Astrocyte (in vitro differentiated cells and primary cell): ENCODE results near the gene NPM3. TPM values are rescaled to one million over a fixed set of nuclear protein-coding genes. Genes with fewer than 3 reads are reported as not detected.

Experiments
- DNase-seq: peaks from one replicate; pipeline ENCODE4 v3.0.0-alpha.2; 2010; ENCODE audit warnings: low read depth
- FAIRE-seq: peaks from 2 replicates; lab custom pipeline; 2011; peaks lifted over from hg19 to GRCh38; lab: Jason Lieb, UNC
- H2AFZ ChIP-seq: 2 replicates; pipeline ENCODE4 v1.6.0; 2012; ENCODE audit warnings: low read depth, low read length, inconsistent platforms
- H3K27ac ChIP-seq: 2 replicates; pipeline ENCODE4 v1.5.1; 2011; ENCODE audit warnings: low read depth, low read length, inconsistent platforms
- H3K27me3 ChIP-seq: 2 replicates; pipeline ENCODE4 v1.6.0; 2011; ENCODE audit warnings: low read length, inconsistent platforms; ENCODE audit not compliant: insufficient read depth
- H3K36me3 ChIP-seq: 2 replicates; pipeline ENCODE4 v1.5.1; 2011; ENCODE audit warnings: low read length, inconsistent platforms; ENCODE audit not compliant: insufficient read depth
- H3K4me1 ChIP-seq: 2 replicates; pipeline ENCODE4 v1.5.1; 2011; ENCODE audit warnings: low read length, inconsistent platforms; ENCODE audit not compliant: insufficient read depth
- H3K4me2 ChIP-seq: 2 replicates; pipeline ENCODE4 v1.6.0; 2012; ENCODE audit warnings: low read length, inconsistent platforms
- H3K4me3 ChIP-seq: 2 replicates; pipeline ENCODE4 v1.5.1; 2011; ENCODE audit warnings: low read depth, mild to moderate bottlenecking, low read length, inconsistent platforms; ENCODE audit not compliant: insufficient read depth
- H3K79me2 ChIP-seq: 2 replicates; pipeline ENCODE4 v1.6.0; 2012; ENCODE audit warnings: mild to moderate bottlenecking, low read length, inconsistent platforms; ENCODE audit not compliant: insufficient read depth
- H3K9ac ChIP-seq: 2 replicates; pipeline ENCODE4 v1.6.0; 2012; ENCODE audit warnings: mild to moderate bottlenecking, low read length, inconsistent platforms
- H3K9me3 ChIP-seq: 2 replicates; pipeline ENCODE4 v1.5.1; 2012; ENCODE audit warnings: low read depth, mild to moderate bottlenecking, low read length, inconsistent platforms; ENCODE audit not compliant: insufficient read depth
- H4K20me1 ChIP-seq: 2 replicates; pipeline ENCODE4 v1.6.0; 2012; ENCODE audit warnings: low read length, inconsistent platforms; ENCODE audit not compliant: insufficient read depth
- H3K27ac Mint-ChIP-seq: one replicate; pipeline ENCODE4 v1.8.0; 2021; ENCODE audit warnings: mild to moderate bottlenecking, mixed read lengths; ENCODE audit not compliant: unreplicated experiment
- H3K27me3 Mint-ChIP-seq: one replicate; pipeline ENCODE4 v1.8.0; 2021; ENCODE audit warnings: low read depth, mixed read lengths; ENCODE audit not compliant: unreplicated experiment
- H3K36me3 Mint-ChIP-seq: one replicate; pipeline ENCODE4 v1.8.0; 2021; ENCODE audit warnings: low read depth, mixed read lengths; ENCODE audit not compliant: unreplicated experiment
- H3K4me1 Mint-ChIP-seq: one replicate; pipeline ENCODE4 v1.8.0; 2021; ENCODE audit warnings: low read depth, mixed read lengths; ENCODE audit not compliant: unreplicated experiment
- H3K4me3 Mint-ChIP-seq: one replicate; pipeline ENCODE4 v1.8.0; 2021; ENCODE audit warnings: mild to moderate bottlenecking, moderate library complexity, mixed read lengths; ENCODE audit not compliant: unreplicated experiment
- H3K9me3 Mint-ChIP-seq: one replicate; pipeline ENCODE4 v1.8.0; 2021; ENCODE audit warnings: mild to moderate bottlenecking, mixed read lengths; ENCODE audit not compliant: unreplicated experiment
- CTCF ChIP-seq: IDR thresholded peaks from 2 replicates; pipeline ENCODE4 v1.5.1; 2011; ENCODE audit warnings: low read depth, mild to moderate bottlenecking, inconsistent platforms, low read length, moderate library complexity; ENCODE audit not compliant: insufficient read depth
- EZH2 ChIP-seq: IDR thresholded peaks from 2 replicates; pipeline ENCODE4 v1.6.1; 2012; ENCODE audit warnings: mild to moderate bottlenecking, low read length, inconsistent platforms; ENCODE audit not compliant: insufficient read depth
- total RNA-seq: library from RNA; stranded (reverse); gene quantifications from 2 replicates; pipeline ENCODE4 v1.2.1, GENCODE V29; 2021

NPM3 gene
- total RNA-seq, 1 donor from 2014 or later: 40.7 TPM

DNA sequence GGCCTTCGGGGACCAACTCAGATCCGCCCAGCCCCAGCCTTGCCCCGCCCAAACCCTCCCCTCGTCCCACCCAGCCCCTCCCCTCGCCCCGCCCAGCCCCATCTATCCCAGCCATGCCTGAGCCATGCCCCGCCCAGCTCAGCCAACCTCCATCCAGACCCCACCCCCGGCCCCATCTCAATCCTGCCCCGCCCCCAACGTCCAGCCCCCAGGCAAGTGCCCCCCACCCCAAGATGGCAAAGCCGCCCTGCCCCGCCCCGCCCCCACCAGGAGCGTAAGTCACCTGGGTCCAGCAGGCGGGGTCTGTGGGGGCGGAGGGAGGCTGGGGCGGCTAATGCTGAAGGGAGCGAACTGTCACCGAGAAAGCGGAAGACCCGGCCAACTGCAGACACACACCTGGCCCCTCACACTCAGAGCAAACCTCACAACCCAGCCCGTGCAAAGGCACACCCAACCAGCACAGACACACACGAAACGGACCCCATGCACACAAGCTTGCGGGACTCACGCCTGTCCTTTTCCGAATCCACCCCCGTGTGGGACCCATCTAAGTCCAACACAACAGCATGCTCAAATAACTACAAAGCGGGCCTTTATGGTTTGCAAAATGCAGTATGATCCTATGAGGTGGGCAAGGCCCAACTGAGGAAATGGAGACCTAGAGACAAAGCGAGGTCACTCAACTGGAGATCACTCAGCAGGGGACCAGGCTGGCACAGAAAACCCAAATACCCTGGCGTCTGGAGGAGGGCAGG is 46.5 kb upstream of the NPM3 start:
- no peaks in the 10 kb centered on the region for H3K9me3 Mint-ChIP-seq
- H3K27me3 Mint-ChIP-seq: no peaks in the 10 kb centered on the region
- no peaks in the 10 kb centered on the region for H3K79me2 ChIP-seq
- peak overlapping the region; percentile 33 for H3K27ac ChIP-seq
- H3K36me3 ChIP-seq: no peaks in the 10 kb centered on the region
- peaks cover 11% of the 10 kb centered on the region for H3K4me1 Mint-ChIP-seq
- H3K4me3 ChIP-seq: peak overlapping the region; percentile 65
- peak overlapping the region; percentile 97 for H3K4me2 ChIP-seq
- no peaks in the 10 kb centered on the region for H3K9me3 ChIP-seq
- no peak for FAIRE-seq
- peak overlapping the region; percentile 75 for H3K27ac Mint-ChIP-seq
- H3K9ac ChIP-seq: peak overlapping the region; percentile 47
- H3K36me3 Mint-ChIP-seq: peaks cover 24% of the 10 kb centered on the region
- TF ChIP-seq CTCF (no peak), EZH2 (no peak)
- H3K27me3 ChIP-seq: no peaks in the 10 kb centered on the region
- H3K4me1 ChIP-seq: peaks cover 16% of the 10 kb centered on the region
- peak overlapping the region; percentile 85 for H2AFZ ChIP-seq
- H4K20me1 ChIP-seq: no peaks in the 10 kb centered on the region
- peak overlapping the region; percentile 78 for H3K4me3 Mint-ChIP-seq
- no peak for DNase-seq

DNA sequence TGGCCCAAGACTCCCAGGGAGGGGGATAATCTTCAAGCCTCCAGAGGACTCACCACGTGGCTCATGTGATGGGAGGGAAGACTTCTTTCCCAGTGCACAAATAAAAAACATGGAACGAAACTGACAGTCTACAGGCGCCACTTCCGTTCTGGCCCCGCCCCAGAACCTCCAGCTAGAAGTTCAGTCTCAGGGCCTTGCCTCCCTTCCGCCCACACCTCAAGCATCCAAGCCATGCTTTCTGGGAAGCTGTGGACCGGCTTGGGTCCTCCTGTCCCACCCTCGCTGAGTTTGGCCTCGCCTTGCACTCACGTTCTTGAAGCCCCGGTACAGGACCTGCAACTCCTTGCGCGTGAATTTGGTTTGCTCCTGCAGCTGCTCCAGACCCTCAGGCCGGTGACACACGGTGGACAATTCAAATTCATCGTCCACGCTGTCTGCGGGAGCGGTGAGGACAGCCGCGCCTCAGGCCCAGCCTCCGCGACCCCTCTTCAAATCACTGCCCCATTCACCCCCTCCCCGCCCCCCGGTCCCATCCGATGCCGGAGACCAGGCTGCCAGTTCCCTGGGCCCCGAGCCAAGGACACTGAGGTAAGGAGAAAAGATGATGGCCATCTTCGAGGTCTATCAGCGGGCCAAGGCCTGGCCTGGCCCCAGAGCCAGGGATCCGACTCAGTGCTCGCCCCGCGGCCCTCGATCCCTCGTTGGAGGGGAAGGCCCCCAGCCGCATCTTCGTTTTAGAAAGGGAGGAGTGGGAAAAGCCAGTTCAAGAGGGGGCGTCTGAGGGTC is 45.7 kb upstream of the NPM3 start:
- Histone ChIP-seq H2AFZ (no peak overlapping the region), H3K27ac (no peak overlapping the region), H4K20me1 (no peaks in the 10 kb centered on the region), H3K36me3 (no peaks in the 10 kb centered on the region), H3K4me3 (no peak overlapping the region), H3K9ac (no peak overlapping the region), H3K4me2 (peak overlapping the region; percentile 48), H3K4me1 (peaks cover 16% of the 10 kb centered on the region), H3K27me3 (no peaks in the 10 kb centered on the region), H3K79me2 (no peaks in the 10 kb centered on the region), H3K9me3 (no peaks in the 10 kb centered on the region)
- Mint-ChIP-seq H3K9me3 (no peaks in the 10 kb centered on the region), H3K27me3 (no peaks in the 10 kb centered on the region), H3K36me3 (peaks cover 24% of the 10 kb centered on the region), H3K4me3 (no peak overlapping the region), H3K27ac (no peak overlapping the region), H3K4me1 (peaks cover 11% of the 10 kb centered on the region)
- TF ChIP-seq CTCF: no peak
- TF ChIP-seq EZH2: no peak
- no peak for DNase-seq
- FAIRE-seq: no peak
